ENCODE measurements around the gene DISP3.

The DISP3 gene

GRCh38 chr1:11487196-11487751 lies 8.3 kb downstream of the DISP3 start:
- DNase-seq = no peak

- no peak for DNase-seq
Measured at GRCh38 chr1:11488201-11488770, 9.3 kb downstream of the DISP3 start.

- DNase-seq = no peak
Measured at GRCh38 chr1:11488966-11489625, 10.1 kb downstream of the DISP3 start.

GRCh38 chr1:11492235-11492634 lies 13.3 kb downstream of the DISP3 start:
- DNase-seq = no peak

DNA sequence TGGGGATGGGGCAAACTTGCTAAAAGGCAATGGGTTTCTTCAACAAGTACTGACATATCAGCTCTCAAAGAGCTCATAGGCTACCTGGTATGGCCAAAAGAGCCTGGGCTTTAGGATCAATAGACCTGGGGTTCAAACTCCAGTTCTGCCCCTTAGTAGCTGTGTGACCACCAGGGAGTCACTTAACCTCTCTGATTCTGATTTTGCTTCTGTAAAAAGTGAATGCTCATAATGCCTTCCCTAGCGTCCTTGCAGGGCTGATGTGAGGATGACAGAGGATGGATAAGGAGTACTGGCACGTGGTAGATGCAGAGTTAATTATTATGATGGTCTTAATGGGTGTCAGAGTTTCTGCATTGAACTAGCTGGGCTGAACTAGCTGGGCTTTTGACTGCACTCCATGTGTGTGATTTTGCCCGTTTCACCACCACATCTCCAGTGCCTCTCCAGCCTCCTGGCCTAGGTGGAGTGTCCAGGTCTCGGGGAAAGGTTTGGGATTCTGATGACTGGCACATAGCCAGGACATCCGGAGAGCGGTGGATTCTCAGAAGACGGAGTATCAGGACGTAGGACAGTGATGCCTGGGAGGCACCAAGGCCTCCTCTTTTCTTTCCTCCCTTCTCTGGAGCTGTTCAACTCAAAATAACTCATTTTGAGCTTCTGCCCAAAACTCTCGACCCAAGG lies 15.2 kb downstream of the DISP3 start:
- no peak for DNase-seq

- no peak for DNase-seq
Measured at GRCh38 chr1:11494771-11495170, 15.8 kb downstream of the DISP3 start.

DNA sequence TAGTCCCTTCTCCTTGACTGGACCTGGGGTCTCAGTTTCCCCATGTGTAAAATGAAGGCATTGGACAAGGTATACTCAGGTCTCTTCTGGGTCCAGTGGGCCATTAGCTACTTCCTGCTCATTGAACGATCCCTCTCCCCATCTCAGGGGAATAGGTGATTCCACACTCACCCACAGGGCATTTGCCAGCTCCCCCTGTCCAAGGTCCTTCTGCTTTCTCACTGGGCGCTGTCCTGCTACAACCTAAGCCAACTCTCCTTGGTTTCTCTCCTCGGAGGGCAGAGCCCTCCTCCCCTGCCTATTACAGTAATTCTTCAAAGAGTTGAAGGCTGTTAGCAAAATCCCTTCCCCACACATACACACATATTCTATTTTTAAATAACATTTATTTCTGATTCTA lies 16.6 kb downstream of the DISP3 start:
- no peak for DNase-seq

DNA sequence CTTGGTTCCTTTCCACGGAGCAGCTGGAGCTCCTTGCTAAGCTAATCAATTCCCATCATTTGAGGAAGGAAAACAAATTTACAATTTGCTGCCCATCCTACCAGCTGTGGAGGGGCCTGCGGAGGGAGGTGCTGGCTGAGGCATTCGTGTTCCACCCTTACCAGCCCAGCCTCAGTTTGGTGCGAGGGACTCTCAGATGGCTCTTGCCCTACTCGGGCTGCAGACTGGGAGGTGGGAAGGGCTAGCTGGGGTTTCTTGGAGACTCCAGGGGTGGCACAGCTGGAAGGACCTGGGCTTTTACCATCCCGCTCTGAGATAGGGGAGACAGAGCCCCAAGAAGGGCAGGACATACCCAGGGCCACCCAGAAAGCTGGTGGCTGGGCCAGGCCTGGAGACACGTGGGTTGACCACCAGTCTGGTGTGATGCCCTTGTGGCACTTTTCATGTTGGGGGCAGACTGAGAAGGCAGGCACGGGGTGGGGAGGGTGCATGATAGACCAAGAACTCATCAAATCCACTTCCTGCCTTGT lies 17.7 kb downstream of the DISP3 start:
- no peak for DNase-seq

- DNase-seq = no peak
Measured at GRCh38 chr1:11498956-11499594, 20.1 kb downstream of the DISP3 start.

DNA sequence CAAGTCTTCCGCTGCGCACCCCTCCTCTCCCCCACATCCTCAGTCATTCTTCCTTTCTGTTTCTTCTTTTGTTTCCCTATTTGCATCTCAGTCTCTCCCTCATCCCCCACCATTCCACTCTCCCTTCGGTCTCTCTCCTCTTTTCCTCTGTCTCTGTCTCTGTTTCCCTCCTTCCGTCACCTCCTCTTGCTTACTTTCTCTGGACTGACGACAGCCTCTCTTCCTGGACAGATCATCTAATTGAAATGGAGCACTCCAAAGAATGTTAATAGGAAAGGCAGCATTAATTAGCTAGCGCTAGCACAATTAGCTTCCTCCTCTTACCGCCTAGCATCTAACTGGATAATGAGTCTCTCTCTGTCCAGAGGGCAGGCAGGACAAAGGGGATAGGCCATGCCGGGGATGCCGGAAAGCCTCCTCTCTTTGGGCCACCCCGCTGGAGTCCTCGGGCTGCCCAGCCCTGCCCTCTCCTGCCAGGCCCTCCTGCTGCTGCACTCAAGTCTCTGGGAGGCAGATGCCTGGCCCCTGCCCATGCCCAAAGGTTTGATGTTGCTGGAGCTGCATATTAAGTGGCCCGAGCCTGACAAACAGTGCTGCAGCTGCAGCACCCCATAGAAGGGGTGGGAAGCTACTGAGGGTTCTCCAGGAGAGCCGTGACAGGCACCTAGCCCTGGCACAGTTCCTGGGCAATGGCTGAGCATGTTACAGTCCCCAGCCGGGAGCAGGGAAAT lies 20.8 kb downstream of the DISP3 start:
- no peak for DNase-seq

- no peak for DNase-seq
Measured at GRCh38 chr1:11500881-11501280, 21.9 kb downstream of the DISP3 start.

DNA sequence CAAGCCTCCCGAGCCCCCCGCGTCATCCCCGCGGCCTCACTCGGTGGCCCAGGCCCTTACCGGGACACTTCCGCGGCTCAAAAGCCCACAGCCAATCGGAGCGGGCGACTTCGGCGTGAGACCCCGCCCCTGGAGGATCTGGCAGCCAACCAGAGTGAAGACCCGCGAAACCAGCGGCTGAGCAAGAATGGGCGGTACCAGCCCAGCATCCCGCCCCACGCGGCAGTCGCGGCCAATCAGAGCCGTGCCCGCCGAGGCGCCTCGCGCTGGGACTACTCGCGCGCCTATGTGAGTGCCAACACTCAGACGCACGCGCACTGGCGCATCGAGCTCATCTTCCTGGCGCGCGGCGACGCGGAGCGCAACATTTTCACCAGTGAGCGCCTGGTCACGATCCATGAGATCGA lies 22.5 kb downstream of the DISP3 start:
- DNase-seq = no peak

- DNase-seq = no peak
Measured at GRCh38 chr1:11501906-11502485, 23.0 kb downstream of the DISP3 start.

GRCh38 chr1:11502516-11502915 lies 23.6 kb downstream of the DISP3 start:
- DNase-seq = no peak

GRCh38 chr1:11504599-11504998 lies 25.6 kb downstream of the DISP3 start:
- DNase-seq = no peak

GRCh38 chr1:11505591-11506538 lies 26.9 kb downstream of the DISP3 start:
- DNase-seq = no peak

- no peak for DNase-seq
Measured at GRCh38 chr1:11507309-11507708, 28.4 kb downstream of the DISP3 start.

- DNase-seq = no peak
Measured at GRCh38 chr1:11513681-11514080, 34.7 kb downstream of the DISP3 start.

- no peak for DNase-seq
Measured at GRCh38 chr1:11514366-11514765, 35.4 kb downstream of the DISP3 start.

DNA sequence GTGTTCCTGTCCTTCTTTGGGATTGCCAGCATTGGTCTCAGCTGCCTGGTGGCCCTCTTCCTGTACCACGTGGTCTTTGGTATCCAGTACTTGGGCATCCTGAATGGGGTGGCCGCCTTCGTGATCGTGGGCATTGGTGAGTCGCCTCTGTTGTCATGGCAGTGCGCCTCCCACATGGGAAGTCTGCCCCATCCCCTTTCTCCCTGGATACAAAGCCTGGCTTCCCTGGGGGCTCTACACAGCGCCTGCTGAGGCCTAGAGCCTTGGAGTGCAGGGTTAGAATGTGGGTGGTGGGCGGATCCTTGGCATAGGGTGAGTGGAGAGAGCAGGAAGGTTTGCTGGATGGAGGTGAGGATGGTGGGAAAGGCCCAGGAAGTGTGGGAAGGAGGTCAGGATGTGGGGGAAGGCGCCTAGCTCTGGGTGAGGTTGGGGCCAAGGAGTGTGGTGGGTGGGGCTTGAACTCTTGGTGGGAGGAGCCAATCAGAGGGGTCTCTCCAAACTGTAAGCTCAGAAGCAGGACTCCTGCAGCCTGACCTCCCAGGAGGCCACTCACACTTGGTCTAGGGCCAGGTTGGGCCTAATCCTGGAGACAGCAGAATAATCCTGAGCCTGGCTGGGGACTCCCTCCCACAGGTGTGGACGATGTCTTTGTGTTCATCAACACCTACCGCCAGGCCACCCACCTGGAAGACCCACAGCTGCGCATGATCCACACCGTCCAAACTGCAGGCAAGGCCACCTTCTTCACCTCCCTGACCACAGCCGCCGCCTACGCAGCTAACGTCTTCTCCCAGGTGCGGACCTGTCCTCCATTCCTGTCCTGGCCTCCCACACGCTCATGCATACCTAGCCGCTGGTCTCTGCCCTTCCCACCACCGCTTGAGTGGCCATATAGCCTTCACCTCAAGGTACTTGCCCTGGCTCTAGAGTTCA lies 36.7 kb downstream of the DISP3 start:
- DNase-seq = no peak

All from cerebellar nuclear complex (tissue), 1 donor.